Prostate gland (tissue), 2 donors: ENCODE results near the gene CORO1C. TPM values are rescaled to one million over a fixed set of nuclear protein-coding genes. Genes with fewer than 3 reads are reported as not detected.

Experiments
- DNase-seq: peaks from one replicate; pipeline ENCODE4 v3.0.0-alpha.2; 2019; ENCODE audit warnings: low spot score
- H3K27ac ChIP-seq, 2 donors: fragments of 200-600 bp; sonication (generic); 2 replicates each; pipeline ENCODE4 v1.5.1; 2017 to 2019
- H3K27me3 ChIP-seq: fragments of 200-600 bp; sonication (generic); replicated peaks from 2 replicates; pipeline ENCODE4 v1.5.1; 2019; ENCODE audit not compliant: insufficient read depth
- H3K36me3 ChIP-seq, 2 donors: fragments of 200-600 bp; sonication (generic); 1 replicate in 1 of 2; 2 replicates in 1 of 2; pipeline versions ENCODE4 v1.5.1 to v1.8.1; 2017 to 2019
- H3K4me1 ChIP-seq: fragments of 200-600 bp; sonication (generic); replicated peaks from 2 replicates; pipeline ENCODE4 v1.5.1; 2019
- H3K4me3 ChIP-seq, 2 donors: fragments of 200-600 bp; sonication (generic); 2 replicates each; pipeline ENCODE4 v1.5.1; 2017 to 2019
- H3K9me3 ChIP-seq: fragments of 200-600 bp; sonication (generic); 2 replicates; pipeline ENCODE4 v1.5.1; 2017
- CTCF ChIP-seq, 4 experiments: fragments of 200-600 bp in 2 of 4; fragments of 450-650 bp in 2 of 4; sonication (generic) in 2 of 4; IDR thresholded peaks; 1 replicate in 3 of 4; 2 replicates in 1 of 4; pipeline ENCODE4 v1.5.1; 2016 to 2019; ENCODE audit warnings: antibody characterized with exemption in 4 of 4, mild to moderate bottlenecking in 2 of 4, moderate library complexity in 2 of 4
- POLR2A ChIP-seq: fragments of 450-650 bp; IDR thresholded peaks from one replicate; pipeline ENCODE4 v1.6.1; 2016; ENCODE audit warnings: antibody characterized with exemption, mild to moderate bottlenecking
- POLR2AphosphoS5 ChIP-seq: sonication (generic); formaldehyde crosslinking; IDR thresholded peaks from one replicate; pipeline ENCODE4 v1.6.1; 2017; ENCODE audit warnings: antibody characterized with exemption
- WGBS: methylation state at CpG from one replicate; pipeline ENCODE4 v1.1.5; 2018; 5-methylcytosine and 5-hydroxymethylcytosine counted together
- intact Hi-C: fragments of 100-400 bp; cut with DNase I; formaldehyde crosslinking; loops from one replicate; pipeline ENCODE4 v1.14.2; 2022
- total RNA-seq, 2 donors: library from RNA; depleted of rRNA; stranded (reverse); fragments of >200 nt; gene quantifications; one replicate each; pipeline ENCODE4 v1.1.0, GENCODE V29; 2016

Gene CORO1C
- total RNA-seq, 2 donors from 2014 or later = 34.9 to 105 TPM

- intact Hi-C loops = no loop called here
- peak overlapping the region in 1 of 2 donors; percentile 39 for H3K27ac ChIP-seq
- TF ChIP-seq CTCF (IDR thresholded peaks at IDR 0.05) = no peak
- TF ChIP-seq POLR2A = no peak
- no peak for TF ChIP-seq POLR2AphosphoS5
- no peak overlapping the region for H3K4me3 ChIP-seq
- no peak for DNase-seq
- WGBS = 78% methylated on average over 2 of the region's 2 CpGs
- H3K36me3 ChIP-seq = no peaks in the 10 kb centered on the region
- no peaks in the 10 kb centered on the region for H3K9me3 ChIP-seq
- H3K4me1 ChIP-seq = no peaks in the 10 kb centered on the region
- H3K27me3 ChIP-seq = no peaks in the 10 kb centered on the region
Measured at GRCh38 chr12:108721824-108722223, 9.5 kb downstream of the CORO1C start.

DNA sequence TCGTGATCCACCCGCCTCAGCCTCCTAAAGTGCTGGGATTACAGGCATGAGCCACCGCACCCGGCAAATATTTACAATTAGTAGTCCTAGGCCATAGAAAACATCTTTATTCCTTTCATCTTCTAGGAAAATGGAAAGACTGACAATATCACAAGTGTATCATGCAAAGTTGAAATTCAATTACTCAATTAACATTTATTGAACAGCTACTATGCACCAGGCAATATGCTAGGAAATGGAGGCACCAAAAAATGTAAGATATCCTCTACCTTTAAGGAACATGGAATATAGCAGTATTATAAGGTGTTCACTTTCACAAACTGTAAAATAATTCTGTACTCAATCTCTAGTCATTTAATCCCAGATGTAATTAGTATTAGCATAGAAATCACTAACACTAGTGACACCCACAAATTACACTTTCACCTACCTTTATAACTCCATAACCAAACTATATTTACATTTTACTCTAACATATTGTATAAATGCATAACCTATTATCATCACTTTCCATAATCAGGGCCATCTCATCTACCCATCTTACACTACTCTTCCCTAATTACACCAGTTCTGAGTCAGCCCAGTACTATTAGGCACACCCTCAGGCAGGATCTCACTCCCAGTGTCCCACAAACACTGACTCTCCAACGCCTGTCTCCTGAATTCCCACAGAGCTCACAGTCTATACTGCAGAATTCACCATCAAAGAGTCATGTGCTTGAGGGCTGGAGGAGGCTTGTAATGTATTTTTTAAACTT is 10.4 kb downstream of the CORO1C start:
- 94% methylated on average over 5 of the region's 5 CpGs for WGBS
- intact Hi-C loops = no loop called here
- no peak for DNase-seq
- no peaks in the 10 kb centered on the region for H3K27me3 ChIP-seq
- H3K9me3 ChIP-seq = no peaks in the 10 kb centered on the region
- no peak overlapping the region for H3K4me3 ChIP-seq
- TF ChIP-seq POLR2A (no peak), POLR2AphosphoS5 (no peak), CTCF (IDR thresholded peaks at IDR 0.05) (no peak)
- H3K27ac ChIP-seq = no peak overlapping the region
- no peaks in the 10 kb centered on the region for H3K4me1 ChIP-seq
- H3K36me3 ChIP-seq = no peaks in the 10 kb centered on the region

GRCh38 chr12:108717243-108717642 is 14.1 kb downstream of the CORO1C start:
- no peaks in the 10 kb centered on the region for H3K4me1 ChIP-seq

DNA sequence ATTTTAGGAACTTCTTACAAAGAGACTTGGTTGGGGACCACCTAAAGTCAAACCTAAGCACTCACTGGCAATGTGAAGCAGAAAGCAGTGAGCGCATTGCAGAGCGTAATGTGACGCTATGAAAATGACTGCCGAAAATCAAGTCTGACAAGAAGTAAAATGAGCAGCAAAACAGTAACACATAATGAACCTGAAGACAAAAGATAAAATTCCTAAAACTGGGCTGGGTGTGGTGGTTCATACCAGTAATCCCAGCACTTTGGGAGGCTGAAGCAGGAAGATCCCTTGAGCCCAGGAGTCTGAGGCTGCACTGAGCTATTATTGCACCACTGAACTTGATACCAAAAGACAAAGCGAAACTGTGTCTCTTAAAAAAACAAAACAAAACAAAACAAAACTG is 16.5 kb downstream of the CORO1C start:
- TF ChIP-seq POLR2AphosphoS5 (no peak), CTCF (IDR thresholded peaks at IDR 0.05) (no peak), POLR2A (no peak)
- no peak overlapping the region for H3K4me3 ChIP-seq
- WGBS = 84% methylated on average over 5 of the region's 5 CpGs
- no peaks in the 10 kb centered on the region for H3K4me1 ChIP-seq
- intact Hi-C loops = no loop called here
- no peak for DNase-seq
- no peaks in the 10 kb centered on the region for H3K27me3 ChIP-seq
- H3K36me3 ChIP-seq = no peaks in the 10 kb centered on the region
- no peaks in the 10 kb centered on the region for H3K9me3 ChIP-seq
- no peak overlapping the region for H3K27ac ChIP-seq

More at GRCh38 chr12:108717243-108717642, 14.1 kb downstream of the CORO1C start:
- TF ChIP-seq POLR2A (no peak), CTCF (IDR thresholded peaks at IDR 0.05) (no peak), POLR2AphosphoS5 (no peak)
- 88% methylated on average over 5 of the region's 5 CpGs for WGBS
- H3K9me3 ChIP-seq = no peaks in the 10 kb centered on the region
- peak overlapping the region in 1 of 2 donors; percentile 0 for H3K27ac ChIP-seq
- DNase-seq = no peak
- intact Hi-C loops = no loop called here
- no peak overlapping the region for H3K4me3 ChIP-seq
- no peaks in the 10 kb centered on the region for H3K27me3 ChIP-seq
- no peaks in the 10 kb centered on the region for H3K36me3 ChIP-seq

DNA sequence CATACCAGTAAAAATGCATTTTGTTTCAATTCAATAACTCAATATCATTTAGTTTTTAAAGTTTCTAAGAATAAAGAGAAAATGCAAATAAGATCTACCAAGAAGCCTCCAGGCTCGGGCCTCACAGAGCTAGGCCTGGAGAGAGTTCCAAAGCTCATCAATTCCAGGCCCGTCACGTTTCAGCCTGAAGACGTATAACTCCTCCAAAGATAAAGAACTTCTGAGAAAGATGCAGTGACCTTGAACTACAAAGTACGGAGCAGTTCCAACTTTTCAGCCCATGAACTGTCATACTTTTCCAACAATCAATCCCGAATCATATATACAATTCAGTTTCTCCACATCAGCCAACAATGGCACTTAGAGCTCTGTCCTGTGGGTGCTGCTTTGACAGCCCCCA is 17.8 kb downstream of the CORO1C start:
- no peak overlapping the region for H3K27ac ChIP-seq
- no peak overlapping the region for H3K4me3 ChIP-seq
- TF ChIP-seq CTCF (IDR thresholded peaks at IDR 0.05) = no peak
- no peak for TF ChIP-seq POLR2AphosphoS5
- TF ChIP-seq POLR2A = no peak
- intact Hi-C loops = no loop called here
- WGBS = 56% methylated on average over 6 of the region's 6 CpGs
- no peaks in the 10 kb centered on the region for H3K27me3 ChIP-seq
- no peaks in the 10 kb centered on the region for H3K4me1 ChIP-seq
- H3K36me3 ChIP-seq = no peaks in the 10 kb centered on the region
- no peaks in the 10 kb centered on the region for H3K9me3 ChIP-seq
- DNase-seq = no peak
